CD4-positive, alpha-beta T cell treated with Interferon alpha-2 for 1 hour (primary cell): ENCODE measurements around the gene FREM1.

Experiments
- DNase-seq, 2 donors: peaks; one replicate each; pipeline ENCODE4 v3.0.0-alpha.2; 2020 to 2022

The FREM1 gene

GRCh38 chr9:14752871-14753270, 157.4 kb downstream of the FREM1 start:
- DNase-seq, result no peak

- no peak for DNase-seq
Observed at GRCh38 chr9:14752271-14752670, 158.0 kb downstream of the FREM1 start.

- no peak for DNase-seq
Observed at GRCh38 chr9:14750821-14751220, 159.4 kb downstream of the FREM1 start.

- DNase-seq, result peak in 1 of 2 donors; percentile 4
Observed at GRCh38 chr9:14749741-14750211, 160.5 kb downstream of the FREM1 start.

- no peak for DNase-seq
Observed at GRCh38 chr9:14748373-14748772, 161.9 kb downstream of the FREM1 start.

- no peak for DNase-seq
Observed at GRCh38 chr9:14747111-14747510, 163.1 kb downstream of the FREM1 start.

- DNase-seq, result no peak
Observed at GRCh38 chr9:14746626-14747025, 163.6 kb downstream of the FREM1 start.

- no peak for DNase-seq
Observed at GRCh38 chr9:14744768-14745167, 165.5 kb downstream of the FREM1 start.

- no peak for DNase-seq
Observed at GRCh38 chr9:14741369-14741768, 168.9 kb downstream of the FREM1 start.

GRCh38 chr9:14733133-14733532, 177.1 kb downstream of the FREM1 start:
- DNase-seq, result no peak

- DNase-seq, result no peak
Observed at GRCh38 chr9:14731294-14731981, 178.8 kb downstream of the FREM1 start.

GRCh38 chr9:14730461-14730898, 179.7 kb downstream of the FREM1 start:
- no peak for DNase-seq

- no peak for DNase-seq
Observed at GRCh38 chr9:14723301-14723700, 186.9 kb downstream of the FREM1 start.

GRCh38 chr9:14722391-14723035, 187.7 kb downstream of the FREM1 start, which contains the start of gene CER1:
Gene CER1 (minus strand): TSS chr9:14722733. CDS start chr9:14722672, 61 bp downstream.
- no peak for DNase-seq

GRCh38 chr9:14719231-14719923, 190.9 kb downstream of the FREM1 start:
- no peak for DNase-seq

GRCh38 chr9:14715102-14715501, 195.1 kb downstream of the FREM1 start:
- DNase-seq, result no peak

GRCh38 chr9:14713187-14713767, 197.0 kb downstream of the FREM1 start:
- no peak for DNase-seq

GRCh38 chr9:14710804-14711203, 199.4 kb downstream of the FREM1 start:
- no peak for DNase-seq

GRCh38 chr9:14706530-14707140, 203.6 kb downstream of the FREM1 start:
- no peak for DNase-seq

GRCh38 chr9:14705079-14705478, 205.1 kb downstream of the FREM1 start:
- no peak for DNase-seq

- DNase-seq, result no peak
Observed at GRCh38 chr9:14704281-14704680, 205.9 kb downstream of the FREM1 start.

- DNase-seq, result no peak
Observed at GRCh38 chr9:14702200-14702720, 208.0 kb downstream of the FREM1 start.
